A673 (cell line): ENCODE data around the gene ZDHHC22. TPM values are rescaled to one million over a fixed set of nuclear protein-coding genes. Genes with fewer than 3 reads are reported as not detected.

Experiments used
- BruUV-seq: library from RNA; stranded (reverse); fragments of 400-500 nt; replicated peaks from 2 replicates; lab custom pipeline; 2021; lab: Mats Ljungman, UMichigan
- CTCF ChIA-PET: fragments of 300-600 bp; sonication (Branson Sonifier 250); formaldehyde crosslinking; loops from one replicate; lab custom pipeline; 2022; ENCODE audit warnings: antibody characterized with exemption; lab: Charles Lee
- POLR2A ChIA-PET: fragments of 300-600 bp; sonication (Branson Sonifier 250); formaldehyde crosslinking; loops from one replicate; lab custom pipeline; 2022; ENCODE audit warnings: antibody characterized with exemption; ENCODE audit not compliant: low non-redundant PET; lab: Charles Lee
- DNase-seq: peaks from one replicate; pipeline ENCODE4 v3.0.0-alpha.2; 2015; ENCODE audit warnings: low spot score
- H3K27ac ChIP-seq: fragments of 200-600 bp; sonication (generic); 2 replicates; pipeline ENCODE4 v1.5.1; 2016; ENCODE audit warnings: mixed run types, low read depth, mild to moderate bottlenecking, mixed read lengths, antibody characterized with exemption, low read length; ENCODE audit not compliant: poor library complexity, severe bottlenecking
- H3K27me3 ChIP-seq: fragments of 200-600 bp; sonication (generic); replicated peaks from 2 replicates; pipeline ENCODE4 v1.6.1; 2017; ENCODE audit warnings: mixed run types, low read depth, mild to moderate bottlenecking, mixed read lengths, antibody characterized with exemption, low read length; ENCODE audit not compliant: insufficient read depth, poor library complexity
- H3K36me3 ChIP-seq: fragments of 200-600 bp; sonication (generic); 2 replicates; pipeline ENCODE4 v1.6.1; 2016; ENCODE audit warnings: mixed run types, mild to moderate bottlenecking, mixed read lengths, antibody characterized with exemption, low read length; ENCODE audit not compliant: insufficient read depth, poor library complexity, severe bottlenecking
- H3K4me1 ChIP-seq: fragments of 200-600 bp; sonication (generic); 2 replicates; pipeline ENCODE4 v1.6.1; 2017; ENCODE audit warnings: mixed run types, mild to moderate bottlenecking, mixed read lengths, antibody characterized with exemption, low read length; ENCODE audit not compliant: insufficient read depth, poor library complexity, severe bottlenecking
- H3K4me3 ChIP-seq: fragments of 200-600 bp; sonication (generic); 2 replicates; pipeline ENCODE4 v1.5.1; 2016; ENCODE audit warnings: low read depth, mixed run types, mild to moderate bottlenecking, mixed read lengths, low read length; ENCODE audit not compliant: poor library complexity, severe bottlenecking
- H3K9me3 ChIP-seq: fragments of 200-600 bp; sonication (generic); 2 replicates; pipeline ENCODE4 v1.6.1; 2016; ENCODE audit warnings: mixed run types, low read depth, mild to moderate bottlenecking, mixed read lengths, antibody characterized with exemption, low read length; ENCODE audit not compliant: poor library complexity, severe bottlenecking
- EZH2 ChIP-seq: fragments of 200-600 bp; sonication (generic); IDR thresholded peaks from 2 replicates; pipeline ENCODE4 v1.6.1; 2017; ENCODE audit warnings: borderline replicate concordance, low read depth, mild to moderate bottlenecking, mixed read lengths, antibody characterized with exemption, low read length; ENCODE audit not compliant: poor library complexity, severe bottlenecking
- intact Hi-C: fragments of 100-400 bp; cut with micrococcal nuclease; formaldehyde crosslinking; loops from one replicate; pipeline ENCODE4 v1.10.0; 2022; ENCODE audit not compliant: unreplicated experiment
- total RNA-seq: library from RNA; stranded (reverse); gene quantifications from 2 replicates; pipeline ENCODE4 v1.2.3, GENCODE V29; 2021
- TF ChIP-seq, protein P1 (sequence below): fragments of 300-800, 200-600 bp; sonication (generic); conservative IDR thresholded peaks from 2 replicates; pipeline ENCODE4 v1.5.1; 2017; ENCODE audit warnings: low read depth, mild to moderate bottlenecking, antibody characterized with exemption, low read length, moderate library complexity, mixed read lengths

ZDHHC22 gene
- total RNA-seq, 1 experiment from 2014 or later: 0.60 TPM

DNA sequence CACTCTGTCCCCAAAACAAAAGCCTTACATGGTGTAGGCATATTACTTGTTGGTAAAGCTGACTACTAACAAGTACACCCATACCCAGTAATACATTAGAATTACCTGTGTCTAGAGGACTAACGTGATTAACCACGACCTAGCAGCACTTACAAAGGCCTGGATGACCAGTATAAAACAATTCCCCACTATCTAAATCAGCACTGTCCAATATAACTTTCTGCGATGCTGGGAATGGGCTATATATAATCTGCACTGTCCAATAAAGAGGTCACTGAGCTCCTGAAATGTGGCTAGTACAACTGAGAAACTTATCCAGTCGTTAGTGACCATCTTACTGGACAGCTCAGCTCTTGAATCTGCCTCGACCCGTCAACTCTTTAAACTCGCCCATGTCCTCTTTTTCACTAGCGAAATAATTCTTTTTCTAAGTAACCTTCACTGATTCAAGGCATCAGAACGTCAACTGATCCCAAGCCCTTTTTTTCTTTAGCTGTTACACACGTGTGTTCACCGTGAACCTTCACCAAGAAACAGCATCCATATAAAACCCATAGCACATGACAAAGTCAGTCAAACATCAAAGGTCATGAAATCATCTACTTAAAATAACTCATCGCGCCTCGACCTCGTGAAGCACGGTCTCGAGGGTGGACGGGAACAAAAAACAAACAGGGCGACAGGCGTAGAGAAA is 44.4 kb downstream of the ZDHHC22 start:
- CTCF ChIA-PET: interaction anchor here (0.7 to 1.2 kb wide), 2 partner anchors 14 to 27 kb away, joined by 3 to 4 read pairs; no protein-coding TSS in a partner anchor
- Histone ChIP-seq H3K4me3 (peak overlapping the region; percentile 84), H3K36me3 (no peaks in the 10 kb centered on the region), H3K27me3 (no peaks in the 10 kb centered on the region), H3K27ac (peak overlapping the region; percentile 70), H3K4me1 (peaks cover 17% of the 10 kb centered on the region), H3K9me3 (no peaks in the 10 kb centered on the region)
- intact Hi-C loops: no loop called here
- POLR2A ChIA-PET: no interaction called here
- TF ChIP-seq, protein P1, sequence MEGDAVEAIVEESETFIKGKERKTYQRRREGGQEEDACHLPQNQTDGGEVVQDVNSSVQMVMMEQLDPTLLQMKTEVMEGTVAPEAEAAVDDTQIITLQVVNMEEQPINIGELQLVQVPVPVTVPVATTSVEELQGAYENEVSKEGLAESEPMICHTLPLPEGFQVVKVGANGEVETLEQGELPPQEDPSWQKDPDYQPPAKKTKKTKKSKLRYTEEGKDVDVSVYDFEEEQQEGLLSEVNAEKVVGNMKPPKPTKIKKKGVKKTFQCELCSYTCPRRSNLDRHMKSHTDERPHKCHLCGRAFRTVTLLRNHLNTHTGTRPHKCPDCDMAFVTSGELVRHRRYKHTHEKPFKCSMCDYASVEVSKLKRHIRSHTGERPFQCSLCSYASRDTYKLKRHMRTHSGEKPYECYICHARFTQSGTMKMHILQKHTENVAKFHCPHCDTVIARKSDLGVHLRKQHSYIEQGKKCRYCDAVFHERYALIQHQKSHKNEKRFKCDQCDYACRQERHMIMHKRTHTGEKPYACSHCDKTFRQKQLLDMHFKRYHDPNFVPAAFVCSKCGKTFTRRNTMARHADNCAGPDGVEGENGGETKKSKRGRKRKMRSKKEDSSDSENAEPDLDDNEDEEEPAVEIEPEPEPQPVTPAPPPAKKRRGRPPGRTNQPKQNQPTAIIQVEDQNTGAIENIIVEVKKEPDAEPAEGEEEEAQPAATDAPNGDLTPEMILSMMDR: no peak
- no peak for TF ChIP-seq EZH2
- BruUV-seq: TSS peak; percentile 88
- DNase-seq: peak; percentile 19

DNA sequence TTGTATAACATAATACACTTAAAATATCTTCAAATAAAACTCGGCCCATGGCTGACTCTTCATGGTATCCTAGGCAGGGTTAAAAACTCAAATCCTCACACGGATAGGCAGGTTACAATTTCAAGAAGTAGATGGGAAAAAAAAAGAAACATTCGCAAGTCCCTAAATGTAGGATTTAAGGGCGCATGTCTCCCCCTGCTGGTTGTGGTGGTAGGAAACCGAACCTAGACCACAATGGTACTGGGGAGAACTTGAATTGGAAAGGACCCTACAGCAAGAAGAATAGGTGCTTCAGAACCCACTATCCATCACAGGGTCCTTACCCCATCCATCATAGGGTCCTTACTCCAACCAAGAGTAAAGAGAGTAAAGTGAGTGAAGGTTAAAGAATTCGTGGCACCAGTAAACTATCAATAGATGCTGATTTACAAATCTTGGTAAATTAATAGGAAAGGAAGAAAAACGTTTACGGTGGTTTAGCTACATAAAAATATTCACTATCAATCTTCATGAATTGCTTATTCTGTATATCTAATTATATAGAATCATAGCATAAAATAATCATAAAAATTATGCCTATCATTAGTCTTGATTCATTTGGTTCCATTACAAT is 46.8 kb downstream of the ZDHHC22 start:
- ChIA-PET POLR2A (no interaction called here), CTCF (interaction anchor here (1.0 to 2.0 kb wide), 3 partner anchors 29 to 222 kb away, joined by 3 to 12 read pairs (median 11); no protein-coding TSS in a partner anchor)
- Histone ChIP-seq H3K4me3 (no peak overlapping the region), H3K27ac (no peak overlapping the region), H3K9me3 (peaks cover 13% of the 10 kb centered on the region), H3K36me3 (no peaks in the 10 kb centered on the region), H3K4me1 (peaks cover 14% of the 10 kb centered on the region), H3K27me3 (no peaks in the 10 kb centered on the region)
- no TSS peak for BruUV-seq
- TF ChIP-seq, protein P1: peak; percentile 91
- no peak for TF ChIP-seq EZH2
- intact Hi-C loops: loop anchor here (1.0 kb wide), 2 partner anchors 24 to 218 kb away; no protein-coding TSS in a partner anchor
- peak; percentile 87 for DNase-seq

DNA sequence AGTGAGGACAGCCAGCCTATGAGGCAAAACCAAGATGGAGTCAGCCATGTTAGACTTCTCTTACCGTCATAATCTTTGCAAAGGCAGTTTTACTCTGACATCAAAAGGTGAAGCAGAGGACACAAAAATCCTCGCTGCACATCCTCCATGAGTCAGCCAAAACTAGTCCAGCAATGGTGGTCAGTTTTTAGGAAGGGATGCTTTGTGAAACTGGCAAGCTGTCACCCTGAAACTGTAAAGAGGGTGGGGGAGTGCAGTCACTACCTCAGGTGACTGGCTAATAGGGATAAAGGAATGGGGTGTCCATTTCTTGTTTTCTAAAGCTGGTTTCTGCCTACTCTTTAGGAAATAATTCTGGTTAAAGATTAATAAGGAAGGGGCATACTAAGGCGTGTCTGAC is 48.9 kb downstream of the ZDHHC22 start:
- H3K4me3 ChIP-seq: no peak overlapping the region
- H3K9me3 ChIP-seq: peaks cover 13% of the 10 kb centered on the region
- no peak for DNase-seq
- intact Hi-C loops: no loop called here
- POLR2A ChIA-PET: no interaction called here
- H3K27ac ChIP-seq: no peak overlapping the region
- no peaks in the 10 kb centered on the region for H3K27me3 ChIP-seq
- H3K36me3 ChIP-seq: no peaks in the 10 kb centered on the region
- peaks cover 5% of the 10 kb centered on the region for H3K4me1 ChIP-seq
- no peak for TF ChIP-seq EZH2
- TF ChIP-seq, protein P1: no peak
- no TSS peak for BruUV-seq
- CTCF ChIA-PET: interaction anchor here (0.6 kb wide), 1 partner anchor 21 kb away, joined by 5 read pairs; no protein-coding TSS in a partner anchor
